ENCODE data around the gene SHKBP1. TPM values are rescaled to one million over a fixed set of nuclear protein-coding genes. Genes with fewer than 3 reads are reported as not detected.

The SHKBP1 gene
- total RNA-seq, 3 donors from 2014 or later: 25.8 to 42.9 (median 34.1) TPM

GRCh38 chr19:40583283-40583682 lies 6.6 kb downstream of the SHKBP1 start:
- intact Hi-C loops (cut with DNase I; ENCODE audit: low total_unique reads): no loop called here
- Histone ChIP-seq H3K36me3 (no peaks in the 10 kb centered on the region), H3K27me3 (no peaks in the 10 kb centered on the region), H3K4me1 (no peaks in the 10 kb centered on the region), H3K4me3 (no peak overlapping the region), H3K9me3 (no peaks in the 10 kb centered on the region), H3K27ac (no peak overlapping the region)
- TF ChIP-seq POLR2AphosphoS5 (IDR thresholded peaks at IDR 0.05): no peak
- no peak for TF ChIP-seq CTCF (IDR thresholded peaks at IDR 0.05)
- TF ChIP-seq POLR2A (IDR thresholded peaks at IDR 0.05): no peak
- no peak for DNase-seq (ENCODE audit: low spot score in 2 of 2)

- intact Hi-C loops (cut with DNase I; ENCODE audit: low total_unique reads): no loop called here
- no peaks in the 10 kb centered on the region for H3K36me3 ChIP-seq
- H3K4me1 ChIP-seq: no peaks in the 10 kb centered on the region
- H3K27ac ChIP-seq: no peak overlapping the region
- H3K4me3 ChIP-seq: no peak overlapping the region
- no peak for DNase-seq (ENCODE audit: low spot score in 2 of 2)
- H3K27me3 ChIP-seq: no peaks in the 10 kb centered on the region
- TF ChIP-seq POLR2A (IDR thresholded peaks at IDR 0.05): no peak
- no peaks in the 10 kb centered on the region for H3K9me3 ChIP-seq
These were observed 7.3 kb downstream of the SHKBP1 start for GRCh38 chr19:40584007-40584406.

DNA sequence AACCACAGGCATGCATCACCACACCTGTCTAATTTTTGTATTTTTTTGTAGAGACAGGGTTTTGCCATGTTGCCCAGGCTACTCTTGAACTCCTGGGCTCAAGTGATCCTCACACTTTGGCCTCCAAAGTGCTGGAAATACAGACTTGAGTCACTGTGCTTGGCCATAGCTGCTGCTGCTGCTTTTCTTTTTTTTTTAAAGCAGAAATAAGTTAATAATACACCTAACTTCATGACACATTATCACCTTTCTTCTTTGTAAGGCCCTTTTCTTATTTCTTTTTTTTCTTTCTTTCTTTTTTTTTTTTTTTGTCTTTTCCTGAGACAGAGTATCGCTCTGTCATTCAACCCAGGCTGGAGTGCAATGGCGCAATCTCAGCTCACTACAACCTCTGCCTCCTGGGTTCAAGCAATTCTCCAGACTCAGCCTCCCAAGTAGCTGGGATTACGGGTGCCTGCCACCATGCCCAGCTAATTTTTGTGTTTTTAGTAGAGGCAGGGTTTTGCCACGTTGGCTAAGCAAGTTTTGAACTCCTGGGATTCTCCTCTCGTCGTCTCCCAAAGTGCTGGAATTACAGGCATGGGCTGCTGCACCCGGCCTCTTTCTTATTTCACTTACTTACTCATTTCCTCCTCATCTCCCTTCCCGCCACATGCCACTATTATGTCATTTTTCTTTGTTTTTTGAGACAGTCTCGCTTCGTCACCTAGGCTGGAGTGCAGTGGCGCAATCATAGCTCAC lies 8.7 kb downstream of the SHKBP1 start:
- DNase-seq (ENCODE audit: low spot score in 2 of 2): no peak
- Histone ChIP-seq H3K4me1 (no peaks in the 10 kb centered on the region), H3K9me3 (no peaks in the 10 kb centered on the region), H3K27ac (no peak overlapping the region), H3K36me3 (no peaks in the 10 kb centered on the region), H3K27me3 (no peaks in the 10 kb centered on the region), H3K4me3 (no peak overlapping the region)
- intact Hi-C loops (cut with DNase I; ENCODE audit: low total_unique reads): no loop called here
- TF ChIP-seq POLR2AphosphoS5 (IDR thresholded peaks at IDR 0.05): no peak
- TF ChIP-seq POLR2A (IDR thresholded peaks at IDR 0.05): no peak
- TF ChIP-seq CTCF (IDR thresholded peaks at IDR 0.05): no peak

DNA sequence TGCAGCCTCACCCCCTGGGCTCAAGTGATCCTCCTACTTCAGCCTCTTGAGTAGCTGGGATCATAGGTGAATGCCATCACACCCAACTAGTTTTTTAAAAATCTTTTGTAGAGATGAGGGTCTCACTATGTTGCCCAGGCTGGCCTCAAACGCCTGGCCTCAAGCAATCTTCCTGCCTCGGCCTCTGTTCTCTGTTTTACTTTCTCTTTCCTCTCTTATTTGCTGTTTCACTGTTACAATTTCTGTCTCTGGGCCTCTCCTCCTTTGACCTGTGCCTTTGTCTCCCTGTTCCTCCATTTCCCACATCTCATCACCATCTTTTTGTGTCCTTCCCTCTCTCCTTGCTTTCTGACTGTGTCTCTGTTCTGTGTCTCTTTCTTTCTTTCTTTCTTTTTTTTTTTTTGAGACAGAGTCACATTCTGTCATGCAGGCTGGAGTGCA lies 9.3 kb downstream of the SHKBP1 start:
- H3K27ac ChIP-seq: no peak overlapping the region
- no peaks in the 10 kb centered on the region for H3K36me3 ChIP-seq
- H3K4me1 ChIP-seq: no peaks in the 10 kb centered on the region
- no peak for TF ChIP-seq CTCF (IDR thresholded peaks at IDR 0.05)
- no peak for TF ChIP-seq POLR2AphosphoS5 (IDR thresholded peaks at IDR 0.05)
- TF ChIP-seq POLR2A (IDR thresholded peaks at IDR 0.05): no peak
- H3K27me3 ChIP-seq: no peaks in the 10 kb centered on the region
- no peak overlapping the region for H3K4me3 ChIP-seq
- intact Hi-C loops (cut with DNase I; ENCODE audit: low total_unique reads): no loop called here
- no peaks in the 10 kb centered on the region for H3K9me3 ChIP-seq
- no peak for DNase-seq (ENCODE audit: low spot score in 2 of 2)

DNA sequence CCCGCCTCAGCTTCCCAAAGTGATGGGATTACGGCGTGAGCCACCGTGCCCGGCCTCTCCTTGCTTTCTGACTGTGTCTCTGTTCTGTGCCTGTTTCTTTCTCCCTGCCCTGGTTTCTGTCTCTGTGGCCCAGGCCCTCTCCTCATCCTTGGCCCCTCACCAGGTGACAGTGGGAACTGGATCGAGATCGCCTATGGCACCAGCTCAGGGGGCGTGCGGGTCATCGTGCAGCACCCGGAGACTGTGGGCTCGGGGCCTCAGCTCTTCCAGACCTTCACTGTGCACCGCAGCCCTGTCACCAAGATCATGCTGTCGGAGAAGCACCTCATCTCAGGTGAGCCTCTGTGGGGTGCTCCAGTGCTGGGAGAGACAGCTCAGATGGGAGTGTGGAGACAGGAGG lies 9.9 kb downstream of the SHKBP1 start:
- Histone ChIP-seq H3K4me3 (no peak overlapping the region), H3K27ac (no peak overlapping the region), H3K9me3 (no peaks in the 10 kb centered on the region), H3K4me1 (no peaks in the 10 kb centered on the region), H3K36me3 (no peaks in the 10 kb centered on the region), H3K27me3 (no peaks in the 10 kb centered on the region)
- intact Hi-C loops (cut with DNase I; ENCODE audit: low total_unique reads): no loop called here
- no peak for DNase-seq (ENCODE audit: low spot score in 2 of 2)
- TF ChIP-seq POLR2A (IDR thresholded peaks at IDR 0.05): no peak
- TF ChIP-seq CTCF (IDR thresholded peaks at IDR 0.05): no peak
- no peak for TF ChIP-seq POLR2AphosphoS5 (IDR thresholded peaks at IDR 0.05)
